Measurements from ENCODE around the gene SPRING1.

SPRING1 gene

DNA sequence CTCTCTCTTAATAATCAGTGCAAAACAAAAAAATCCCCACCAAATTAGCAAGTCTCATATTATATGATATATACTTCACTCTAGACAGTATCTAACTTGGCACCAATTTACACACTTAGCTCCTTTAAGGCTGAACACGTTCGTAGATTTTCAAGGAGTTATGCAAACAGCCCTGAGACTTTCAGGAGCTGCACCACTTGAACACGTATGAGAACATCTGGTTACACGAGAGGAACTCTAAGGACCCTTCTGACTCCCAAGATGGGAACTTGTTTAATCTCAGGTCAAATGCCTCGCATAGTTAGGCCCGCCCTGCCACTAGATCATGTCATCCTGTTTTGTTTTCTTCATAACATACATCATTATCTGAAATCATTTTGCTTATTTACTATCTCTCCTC lies 10.0 kb downstream of the SPRING1 start:
- TF ChIP-seq POLR2A (IDR thresholded peaks at IDR 0.05; ENCODE audit: low read depth, low read length) = no peak
- FAIRE-seq = no peak
- no peak for DNase-seq (ENCODE audit: insufficient read length, low spot score)

DNA sequence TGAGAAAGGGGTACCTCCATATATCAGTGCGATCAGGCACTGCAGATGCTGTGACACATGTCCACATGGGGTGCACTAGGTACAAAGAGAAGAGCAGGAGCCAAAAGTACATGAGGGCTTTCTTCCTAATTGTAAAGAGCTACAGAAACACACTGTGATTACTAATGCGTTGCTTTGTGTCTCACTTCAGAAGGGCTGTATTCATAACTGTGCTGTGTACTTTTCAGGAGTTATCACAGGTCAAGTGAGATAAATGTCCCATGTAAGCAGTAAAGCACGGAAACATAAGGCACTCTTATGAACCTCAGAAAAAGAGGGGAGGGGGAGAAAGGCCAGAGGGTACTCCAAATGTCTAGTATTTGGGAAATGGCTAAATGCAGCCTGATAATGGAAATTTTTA lies 10.6 kb downstream of the SPRING1 start:
- FAIRE-seq (no peak), DNase-seq (ENCODE audit: insufficient read length, low spot score) (no peak)
- TF ChIP-seq POLR2A (IDR thresholded peaks at IDR 0.05; ENCODE audit: low read depth, low read length) = no peak

- FAIRE-seq (no peak), DNase-seq (ENCODE audit: insufficient read length, low spot score) (no peak)
- TF ChIP-seq POLR2A (IDR thresholded peaks at IDR 0.05; ENCODE audit: low read depth, low read length) = no peak
Measured at GRCh38 chr12:116726694-116727093, 11.2 kb downstream of the SPRING1 start.

GRCh38 chr12:116722245-116722644 lies 15.6 kb downstream of the SPRING1 start:
- DNase-seq (ENCODE audit: insufficient read length, low spot score) (no peak), FAIRE-seq (no peak)
- TF ChIP-seq POLR2A (IDR thresholded peaks at IDR 0.05; ENCODE audit: low read depth, low read length) = no peak

GRCh38 chr12:116719731-116720528 lies 17.9 kb downstream of the SPRING1 start:
- FAIRE-seq = no peak
- TF ChIP-seq POLR2A (IDR thresholded peaks at IDR 0.05; ENCODE audit: low read depth, low read length) = no peak

DNA sequence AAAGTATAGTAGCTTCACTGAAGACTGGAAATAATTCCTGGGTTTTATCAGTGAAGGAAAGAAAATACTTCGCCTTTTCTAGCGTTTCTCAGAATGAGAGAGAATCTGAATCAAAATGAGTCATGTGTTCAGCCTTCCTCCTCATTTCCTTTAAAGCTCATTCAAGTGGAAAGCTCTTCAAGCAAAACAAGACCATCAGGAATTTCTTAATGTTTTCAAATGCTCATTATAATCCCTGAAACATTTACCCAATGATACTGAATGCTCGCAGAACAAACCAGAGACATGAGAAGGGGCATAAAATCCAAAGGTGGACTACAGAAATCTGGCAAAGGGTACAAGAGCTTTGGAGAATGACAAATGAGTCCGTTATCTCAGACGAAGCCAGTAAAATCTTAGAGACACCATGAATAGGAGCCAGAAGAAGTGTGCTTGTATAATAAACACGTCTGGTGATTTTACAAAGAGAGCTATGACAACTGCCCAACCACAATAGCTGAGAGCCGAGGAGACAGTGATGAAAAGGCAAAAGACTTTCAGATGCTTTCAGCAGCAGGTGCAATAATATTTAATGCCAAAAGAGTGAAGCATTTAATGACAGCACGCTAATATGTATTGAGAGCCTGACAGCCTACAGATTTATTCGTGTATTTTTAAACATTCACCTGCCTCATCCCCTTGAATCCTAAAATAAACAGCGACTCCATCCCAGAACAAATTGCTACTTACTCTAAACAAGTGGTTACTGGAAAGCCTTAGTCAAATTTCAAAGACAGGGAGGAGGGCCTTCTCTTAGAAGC lies 19.0 kb downstream of the SPRING1 start:
- TF ChIP-seq POLR2A (IDR thresholded peaks at IDR 0.05; ENCODE audit: low read depth, low read length) = no peak
- no peak for FAIRE-seq
- no peak for DNase-seq (ENCODE audit: insufficient read length, low spot score)

More at GRCh38 chr12:116719731-116720528, 17.9 kb downstream of the SPRING1 start:
- DNase-seq (ENCODE audit: insufficient read length, low spot score) = no peak

DNA sequence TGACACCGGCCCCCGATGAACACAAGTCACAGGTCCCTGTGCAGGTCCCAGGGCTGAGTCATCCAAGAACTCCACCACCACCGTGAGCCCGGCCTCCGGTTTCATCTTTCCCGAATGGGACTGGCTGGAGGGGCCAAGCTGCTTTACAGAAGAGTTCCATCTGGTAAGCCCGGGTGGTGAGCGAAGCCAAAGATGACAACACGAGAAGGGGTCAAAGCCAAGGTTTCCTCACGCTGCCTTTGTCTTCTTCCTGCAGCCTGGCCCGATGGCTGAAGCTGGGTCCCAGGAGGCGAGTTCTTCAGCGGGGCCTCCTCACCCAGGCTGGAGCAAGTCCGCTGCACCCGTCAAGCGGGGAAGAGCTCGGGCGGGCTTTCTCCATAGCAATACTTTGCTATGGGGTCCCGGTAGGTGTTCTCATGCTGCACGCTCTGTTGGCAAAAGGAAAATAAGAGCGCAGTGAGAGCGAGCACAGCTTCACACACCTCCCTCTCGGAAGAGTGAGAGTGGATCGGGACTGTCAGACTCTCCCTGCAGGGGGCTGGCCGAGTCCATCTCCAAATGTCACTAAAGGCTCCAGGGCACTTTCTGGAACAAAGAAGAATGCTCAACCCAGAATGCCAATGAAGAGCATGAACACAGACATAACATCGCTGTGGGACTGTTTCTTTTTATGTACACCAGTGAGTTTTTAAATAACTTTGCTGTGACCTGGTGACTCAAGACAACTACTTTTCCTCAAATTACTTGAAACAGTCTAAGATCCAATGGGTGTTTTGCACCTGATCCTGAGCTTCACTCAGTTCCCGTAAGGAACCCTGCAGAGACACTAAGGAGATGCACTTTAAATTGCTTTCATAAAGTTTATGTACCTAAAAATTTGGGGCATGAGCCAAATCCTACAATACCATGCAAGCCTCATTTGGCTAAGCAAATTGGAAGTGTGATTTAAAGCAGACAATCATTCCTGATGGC lies 20.1 kb downstream of the SPRING1 start:
- TF ChIP-seq POLR2A (IDR thresholded peaks at IDR 0.05; ENCODE audit: low read depth, low read length) = no peak
- no peak for FAIRE-seq
- DNase-seq (ENCODE audit: insufficient read length, low spot score) = no peak

GRCh38 chr12:116714175-116714574 lies 23.7 kb downstream of the SPRING1 start:
- TF ChIP-seq POLR2A (IDR thresholded peaks at IDR 0.05; ENCODE audit: low read depth, low read length) = no peak
- no peak for DNase-seq (ENCODE audit: insufficient read length, low spot score)
- no peak for FAIRE-seq

GRCh38 chr12:116713527-116713926 lies 24.3 kb downstream of the SPRING1 start:
- no peak for FAIRE-seq
- DNase-seq (ENCODE audit: insufficient read length, low spot score) = no peak
- TF ChIP-seq POLR2A (IDR thresholded peaks at IDR 0.05; ENCODE audit: low read depth, low read length) = no peak

- DNase-seq (ENCODE audit: insufficient read length, low spot score) = no peak
- no peak for TF ChIP-seq POLR2A (IDR thresholded peaks at IDR 0.05; ENCODE audit: low read depth, low read length)
- FAIRE-seq = no peak
Measured at GRCh38 chr12:116712458-116713303, 25.2 kb downstream of the SPRING1 start.

GRCh38 chr12:116710370-116711150 lies 27.3 kb downstream of the SPRING1 start:
- TF ChIP-seq POLR2A (IDR thresholded peaks at IDR 0.05; ENCODE audit: low read depth, low read length) = no peak
- FAIRE-seq = no peak
- DNase-seq (ENCODE audit: insufficient read length, low spot score) = no peak

DNA sequence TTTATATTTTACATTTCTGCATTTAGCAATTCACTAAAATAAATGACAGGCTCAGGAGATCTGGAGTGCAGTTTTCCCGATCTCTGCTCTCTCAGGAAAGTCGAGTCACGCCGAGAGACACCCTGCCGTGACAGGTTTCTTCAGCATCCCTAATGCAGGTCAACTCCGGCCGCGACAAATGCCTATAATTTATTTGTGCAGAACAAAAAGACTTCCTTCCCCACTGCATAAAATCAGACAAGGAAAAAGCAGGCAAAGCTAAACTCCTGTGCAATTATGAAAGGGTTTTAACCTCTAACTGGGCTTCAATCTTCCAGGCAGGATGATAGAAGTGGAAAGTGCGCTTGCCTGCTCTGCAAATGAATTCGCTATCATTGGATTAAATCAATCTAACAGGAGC lies 28.1 kb downstream of the SPRING1 start:
- no peak for TF ChIP-seq POLR2A (IDR thresholded peaks at IDR 0.05; ENCODE audit: low read depth, low read length)
- FAIRE-seq = no peak
- DNase-seq (ENCODE audit: insufficient read length, low spot score) = no peak
